ENCODE measurements around the gene SPINK5.
"Not testable (repeated sequence)": the region's sequence is repeated elsewhere in the genome, so short reads cannot be mapped to it uniquely, and the experiment has no call there.

The SPINK5 gene

GRCh38 chr5:148043705-148044104 lies 20.1 kb upstream of the SPINK5 start:
- Histone ChIP-seq H3K9me3 (replicated peaks in 1 of 2; ENCODE audit: control insufficient read depth in 2 of 2, insufficient read depth in 1 of 2, low read depth in 1 of 2, low read length in 2 of 2) (no peaks in the 10 kb centered on the region), H2AK5ac (ENCODE audit: low read depth, low read length) (no peak overlapping the region), H3K14ac (ENCODE audit: low read length) (no peak overlapping the region), H3K4me1 (ENCODE audit: control insufficient read depth in 2 of 2, insufficient read depth in 1 of 2, low read depth in 1 of 2, low read length in 2 of 2) (no peaks in the 10 kb centered on the region), H3K27ac (replicated peaks; ENCODE audit: low read length) (no peak overlapping the region), H2BK12ac (ENCODE audit: low read length) (no peak overlapping the region), H3K9ac (ENCODE audit: low read depth, low read length, poor library complexity) (no peak overlapping the region), H4K91ac (ENCODE audit: low read depth, low read length, poor library complexity) (no peak overlapping the region), H3K79me1 (ENCODE audit: low read depth, low read length) (no peaks in the 10 kb centered on the region), H3K36me3 (replicated peaks in 1 of 2; ENCODE audit: control insufficient read depth in 2 of 2, insufficient read depth in 2 of 2, low read length in 2 of 2) (no peaks in the 10 kb centered on the region), H3K18ac (ENCODE audit: low read length) (no peak overlapping the region), H2BK120ac (ENCODE audit: low read depth, low read length) (no peak overlapping the region), H3K23ac (ENCODE audit: low read depth, low read length, poor library complexity) (no peak overlapping the region), H2BK15ac (ENCODE audit: low read length) (no peak overlapping the region), H3K4me2 (ENCODE audit: insufficient read depth, low read length, poor library complexity, severe bottlenecking) (no peak overlapping the region), H4K8ac (ENCODE audit: low read depth, low read length) (no peak overlapping the region), H2AFZ (ENCODE audit: low read length) (no peak overlapping the region), H2BK5ac (ENCODE audit: low read length) (no peak overlapping the region), H3K4me3 (ENCODE audit: low read length in 2 of 2) (no peak overlapping the region), H3K27me3 (ENCODE audit: control insufficient read depth in 3 of 3, insufficient read depth in 3 of 3, low read depth in 1 of 3, low read length in 3 of 3) (peaks cover 0 to 2% (median 0%) of the 10 kb centered on the region in 3 experiments), H3K4ac (ENCODE audit: low read length) (no peak overlapping the region)
- no CpG with 5 or more reads among the region's 2 CpGs for WGBS, 2 donors (ENCODE audit: extremely low coverage in 2 of 2, insufficient read length in 2 of 2, insufficient replicate concordance in 1 of 2)
- DNase-seq (ENCODE audit: low spot score): no peak

- H2BK15ac ChIP-seq (ENCODE audit: low read length); H3K4me2 ChIP-seq (ENCODE audit: insufficient read depth, low read length, poor library complexity, severe bottlenecking); H2BK120ac ChIP-seq (ENCODE audit: low read depth, low read length); H3K27ac ChIP-seq (replicated peaks; ENCODE audit: low read length); H2AK5ac ChIP-seq (ENCODE audit: low read depth, low read length); H3K18ac ChIP-seq (ENCODE audit: low read length); H3K9ac ChIP-seq (ENCODE audit: low read depth, low read length, poor library complexity); H4K91ac ChIP-seq (ENCODE audit: low read depth, low read length, poor library complexity); H2BK5ac ChIP-seq (ENCODE audit: low read length); H3K79me1 ChIP-seq (ENCODE audit: low read depth, low read length); H3K4me3 ChIP-seq (ENCODE audit: low read length in 2 of 2); H2BK12ac ChIP-seq (ENCODE audit: low read length); DNase-seq (ENCODE audit: low spot score); H3K4me1 ChIP-seq (ENCODE audit: control insufficient read depth in 2 of 2, insufficient read depth in 1 of 2, low read depth in 1 of 2, low read length in 2 of 2); H3K27me3 ChIP-seq (ENCODE audit: control insufficient read depth in 3 of 3, insufficient read depth in 3 of 3, low read depth in 1 of 3, low read length in 3 of 3); H3K23ac ChIP-seq (ENCODE audit: low read depth, low read length, poor library complexity); H3K4ac ChIP-seq (ENCODE audit: low read length); H4K8ac ChIP-seq (ENCODE audit: low read depth, low read length); H3K36me3 ChIP-seq (replicated peaks in 1 of 2; ENCODE audit: control insufficient read depth in 2 of 2, insufficient read depth in 2 of 2, low read length in 2 of 2); H3K14ac ChIP-seq (ENCODE audit: low read length); H2AFZ ChIP-seq (ENCODE audit: low read length): not testable (repeated sequence)
- WGBS, 2 donors (ENCODE audit: extremely low coverage in 2 of 2, insufficient read length in 2 of 2, insufficient replicate concordance in 1 of 2): no CpG with 5 or more reads among the region's 2 CpGs
- peaks cover 8 to 24% of the 10 kb centered on the region in 2 donors for H3K9me3 ChIP-seq (replicated peaks in 1 of 2; ENCODE audit: control insufficient read depth in 2 of 2, insufficient read depth in 1 of 2, low read depth in 1 of 2, low read length in 2 of 2)
Measured at GRCh38 chr5:148055160-148055559, 8.6 kb upstream of the SPINK5 start.

- H3K27me3 ChIP-seq (ENCODE audit: control insufficient read depth in 3 of 3, insufficient read depth in 3 of 3, low read depth in 1 of 3, low read length in 3 of 3): no peaks in the 10 kb centered on the region
- no peak overlapping the region for H3K14ac ChIP-seq (ENCODE audit: low read length)
- H4K91ac ChIP-seq (ENCODE audit: low read depth, low read length, poor library complexity): no peak overlapping the region
- H2AFZ ChIP-seq (ENCODE audit: low read length): no peak overlapping the region
- no peak overlapping the region for H2BK120ac ChIP-seq (ENCODE audit: low read depth, low read length)
- no peak overlapping the region for H3K4me3 ChIP-seq (ENCODE audit: low read length in 2 of 2)
- H3K18ac ChIP-seq (ENCODE audit: low read length): no peak overlapping the region
- no peak overlapping the region for H3K4ac ChIP-seq (ENCODE audit: low read length)
- no peaks in the 10 kb centered on the region for H3K79me1 ChIP-seq (ENCODE audit: low read depth, low read length)
- H3K4me1 ChIP-seq (ENCODE audit: control insufficient read depth in 2 of 2, insufficient read depth in 1 of 2, low read depth in 1 of 2, low read length in 2 of 2): no peaks in the 10 kb centered on the region
- no peak overlapping the region for H4K8ac ChIP-seq (ENCODE audit: low read depth, low read length)
- H3K23ac ChIP-seq (ENCODE audit: low read depth, low read length, poor library complexity): no peak overlapping the region
- no peak overlapping the region for H2BK5ac ChIP-seq (ENCODE audit: low read length)
- no peak overlapping the region for H3K9ac ChIP-seq (ENCODE audit: low read depth, low read length, poor library complexity)
- DNase-seq (ENCODE audit: low spot score): no peak
- H3K9me3 ChIP-seq (replicated peaks in 1 of 2; ENCODE audit: control insufficient read depth in 2 of 2, insufficient read depth in 1 of 2, low read depth in 1 of 2, low read length in 2 of 2): peaks cover 3 to 14% of the 10 kb centered on the region in 2 donors
- H2AK5ac ChIP-seq (ENCODE audit: low read depth, low read length): no peak overlapping the region
- WGBS, 2 donors (ENCODE audit: extremely low coverage in 2 of 2, insufficient read length in 2 of 2, insufficient replicate concordance in 1 of 2): no CpG with 5 or more reads among the region's 2 CpGs
- H2BK12ac ChIP-seq (ENCODE audit: low read length): no peak overlapping the region
- no peak overlapping the region for H3K4me2 ChIP-seq (ENCODE audit: insufficient read depth, low read length, poor library complexity, severe bottlenecking)
- H3K36me3 ChIP-seq (replicated peaks in 1 of 2; ENCODE audit: control insufficient read depth in 2 of 2, insufficient read depth in 2 of 2, low read length in 2 of 2): no peaks in the 10 kb centered on the region
- H3K27ac ChIP-seq (replicated peaks; ENCODE audit: low read length): no peak overlapping the region
- no peak overlapping the region for H2BK15ac ChIP-seq (ENCODE audit: low read length)
Measured at GRCh38 chr5:148060309-148060708, 3.5 kb upstream of the SPINK5 start.

GRCh38 chr5:148060881-148061280 lies 2.9 kb upstream of the SPINK5 start:
- H3K18ac ChIP-seq (ENCODE audit: low read length): no peak overlapping the region
- peaks cover 2 to 9% of the 10 kb centered on the region in 2 donors for H3K9me3 ChIP-seq (replicated peaks in 1 of 2; ENCODE audit: control insufficient read depth in 2 of 2, insufficient read depth in 1 of 2, low read depth in 1 of 2, low read length in 2 of 2)
- no peaks in the 10 kb centered on the region for H3K27me3 ChIP-seq (ENCODE audit: control insufficient read depth in 3 of 3, insufficient read depth in 3 of 3, low read depth in 1 of 3, low read length in 3 of 3)
- H3K36me3 ChIP-seq (replicated peaks in 1 of 2; ENCODE audit: control insufficient read depth in 2 of 2, insufficient read depth in 2 of 2, low read length in 2 of 2): no peaks in the 10 kb centered on the region
- H3K79me1 ChIP-seq (ENCODE audit: low read depth, low read length): no peaks in the 10 kb centered on the region
- no peaks in the 10 kb centered on the region for H3K4me1 ChIP-seq (ENCODE audit: control insufficient read depth in 2 of 2, insufficient read depth in 1 of 2, low read depth in 1 of 2, low read length in 2 of 2)
- no peak overlapping the region for H2BK15ac ChIP-seq (ENCODE audit: low read length)
- H2BK5ac ChIP-seq (ENCODE audit: low read length): no peak overlapping the region
- no peak overlapping the region for H3K27ac ChIP-seq (replicated peaks; ENCODE audit: low read length)
- no peak overlapping the region for H2AFZ ChIP-seq (ENCODE audit: low read length)
- no peak for DNase-seq (ENCODE audit: low spot score)
- H3K4ac ChIP-seq (ENCODE audit: low read length): no peak overlapping the region
- H3K9ac ChIP-seq (ENCODE audit: low read depth, low read length, poor library complexity): no peak overlapping the region
- no peak overlapping the region for H3K4me3 ChIP-seq (ENCODE audit: low read length in 2 of 2)
- H2BK12ac ChIP-seq (ENCODE audit: low read length): no peak overlapping the region
- no peak overlapping the region for H4K8ac ChIP-seq (ENCODE audit: low read depth, low read length)
- no peak overlapping the region for H3K14ac ChIP-seq (ENCODE audit: low read length)
- H2BK120ac ChIP-seq (ENCODE audit: low read depth, low read length): no peak overlapping the region
- H3K4me2 ChIP-seq (ENCODE audit: insufficient read depth, low read length, poor library complexity, severe bottlenecking): no peak overlapping the region
- H3K23ac ChIP-seq (ENCODE audit: low read depth, low read length, poor library complexity): no peak overlapping the region
- no peak overlapping the region for H2AK5ac ChIP-seq (ENCODE audit: low read depth, low read length)
- no peak overlapping the region for H4K91ac ChIP-seq (ENCODE audit: low read depth, low read length, poor library complexity)
